Skeletal muscle satellite cell (primary cell): ENCODE results near the gene TRAK2. TPM values are rescaled to one million over a fixed set of nuclear protein-coding genes. Genes with fewer than 3 reads are reported as not detected.

Source experiments
- H3K27me3 ChIP-seq: 2 replicates; pipeline ENCODE4 v1.7.0; 2013; ENCODE audit warnings: low read length; ENCODE audit not compliant: control insufficient read depth, insufficient read depth
- H3K36me3 ChIP-seq: 2 replicates; pipeline ENCODE4 v1.7.0; 2013; ENCODE audit warnings: mild to moderate bottlenecking, control low read depth, low read length; ENCODE audit not compliant: insufficient read depth
- H3K4me1 ChIP-seq: 2 replicates; pipeline ENCODE4 v1.7.0; 2013; ENCODE audit warnings: low read length; ENCODE audit not compliant: control insufficient read depth, insufficient read depth
- H3K4me2 ChIP-seq: 2 replicates; pipeline ENCODE4 v1.7.0; 2013; ENCODE audit warnings: mild to moderate bottlenecking, low read length
- H3K4me3 ChIP-seq: 2 replicates; pipeline ENCODE4 v1.7.0; 2013; ENCODE audit warnings: low read length
- H3K9ac ChIP-seq: 2 replicates; pipeline ENCODE4 v1.7.0; 2013; ENCODE audit warnings: mild to moderate bottlenecking, low read depth, low read length, moderate library complexity
- H3K9me3 ChIP-seq: replicated peaks from 2 replicates; pipeline ENCODE4 v1.7.0; 2013; ENCODE audit warnings: mild to moderate bottlenecking, control low read depth, low read length
- small RNA-seq: library from RNA; depleted of rRNA; stranded (forward); fragments of <200 nt; gene quantifications from one replicate; pipeline ENCODE3, GENCODE V24; 2012

TRAK2 gene

DNA sequence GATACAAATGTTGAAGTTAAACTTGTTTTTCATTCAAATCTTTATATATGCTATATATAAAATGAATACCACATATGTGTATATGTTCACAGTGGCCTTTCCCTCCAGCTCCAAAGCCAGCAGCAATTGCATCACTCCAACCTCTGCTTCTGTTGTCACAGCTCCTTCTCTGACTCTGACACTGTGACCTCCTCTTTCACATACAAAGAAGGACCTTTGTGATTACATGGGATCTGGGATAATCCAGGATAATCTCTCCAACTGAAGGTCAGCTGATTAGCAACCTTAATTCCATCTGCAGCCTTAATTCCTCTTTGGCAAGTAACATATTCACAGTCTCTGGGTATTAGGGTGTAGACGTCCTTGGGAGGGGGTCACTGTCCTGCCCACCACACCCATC is 102.5 kb downstream of the TRAK2 start:
- no peak overlapping the region for H3K4me3 ChIP-seq
- no peaks in the 10 kb centered on the region for H3K4me1 ChIP-seq
- H3K4me2 ChIP-seq = no peak overlapping the region
- no peaks in the 10 kb centered on the region for H3K27me3 ChIP-seq
- H3K36me3 ChIP-seq = peaks cover 14% of the 10 kb centered on the region
- no peak overlapping the region for H3K9ac ChIP-seq
- no peaks in the 10 kb centered on the region for H3K9me3 ChIP-seq

DNA sequence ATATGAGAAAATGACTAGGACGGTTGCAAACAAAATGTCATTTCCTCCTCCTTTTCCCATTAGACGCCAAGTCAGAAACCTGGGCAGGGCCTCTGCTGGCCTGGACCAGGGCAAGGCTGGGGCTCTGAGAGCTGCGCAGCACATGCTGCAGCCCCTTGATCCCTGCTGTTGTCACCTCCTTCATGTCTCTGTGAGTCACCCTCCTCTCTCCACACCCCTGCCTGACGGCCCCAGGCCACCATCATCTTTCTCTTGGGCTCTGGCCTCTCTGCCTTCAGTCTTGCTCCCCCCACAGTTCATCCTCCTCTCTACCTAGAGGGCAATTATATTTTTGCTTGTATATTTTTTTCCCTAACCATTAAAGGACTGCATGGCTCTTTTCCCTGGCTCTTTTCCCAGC is 104.1 kb downstream of the TRAK2 start:
- Histone ChIP-seq H3K27me3 (no peaks in the 10 kb centered on the region), H3K36me3 (peaks cover 24% of the 10 kb centered on the region), H3K4me1 (no peaks in the 10 kb centered on the region), H3K4me3 (no peak overlapping the region), H3K9me3 (no peaks in the 10 kb centered on the region), H3K9ac (no peak overlapping the region), H3K4me2 (no peak overlapping the region)

DNA sequence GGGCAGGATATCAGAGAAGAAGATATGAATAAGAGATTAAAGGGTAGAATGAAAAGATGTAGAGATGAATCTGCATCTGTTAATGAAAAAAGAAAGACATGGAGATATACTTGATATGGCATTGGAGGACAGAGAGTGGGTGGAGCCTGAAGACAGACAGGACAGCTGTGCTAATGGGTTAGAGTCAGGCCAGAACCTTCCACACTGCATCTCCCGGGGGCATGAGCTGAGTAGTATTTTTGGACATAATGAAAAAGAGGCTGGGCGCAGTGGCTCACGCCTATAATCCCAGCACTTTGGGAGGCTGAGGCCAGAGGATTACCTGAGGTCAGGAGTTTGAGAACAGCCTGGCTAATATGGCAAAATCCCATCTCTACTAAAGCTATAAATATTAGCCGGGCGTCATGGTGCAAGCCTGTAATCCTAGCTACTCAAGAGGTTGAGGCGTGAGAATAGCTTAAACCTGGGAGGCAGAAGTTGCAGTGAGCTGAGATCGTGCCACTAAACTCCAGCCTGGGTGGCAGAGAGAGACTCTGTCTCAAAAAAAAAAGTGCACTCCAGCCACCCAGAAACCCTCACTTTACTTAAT is 105.5 kb downstream of the TRAK2 start:
- Histone ChIP-seq H3K27me3 (no peaks in the 10 kb centered on the region), H3K9ac (no peak overlapping the region), H3K9me3 (no peaks in the 10 kb centered on the region), H3K4me1 (no peaks in the 10 kb centered on the region), H3K36me3 (peaks cover 19% of the 10 kb centered on the region), H3K4me3 (no peak overlapping the region), H3K4me2 (no peak overlapping the region)

DNA sequence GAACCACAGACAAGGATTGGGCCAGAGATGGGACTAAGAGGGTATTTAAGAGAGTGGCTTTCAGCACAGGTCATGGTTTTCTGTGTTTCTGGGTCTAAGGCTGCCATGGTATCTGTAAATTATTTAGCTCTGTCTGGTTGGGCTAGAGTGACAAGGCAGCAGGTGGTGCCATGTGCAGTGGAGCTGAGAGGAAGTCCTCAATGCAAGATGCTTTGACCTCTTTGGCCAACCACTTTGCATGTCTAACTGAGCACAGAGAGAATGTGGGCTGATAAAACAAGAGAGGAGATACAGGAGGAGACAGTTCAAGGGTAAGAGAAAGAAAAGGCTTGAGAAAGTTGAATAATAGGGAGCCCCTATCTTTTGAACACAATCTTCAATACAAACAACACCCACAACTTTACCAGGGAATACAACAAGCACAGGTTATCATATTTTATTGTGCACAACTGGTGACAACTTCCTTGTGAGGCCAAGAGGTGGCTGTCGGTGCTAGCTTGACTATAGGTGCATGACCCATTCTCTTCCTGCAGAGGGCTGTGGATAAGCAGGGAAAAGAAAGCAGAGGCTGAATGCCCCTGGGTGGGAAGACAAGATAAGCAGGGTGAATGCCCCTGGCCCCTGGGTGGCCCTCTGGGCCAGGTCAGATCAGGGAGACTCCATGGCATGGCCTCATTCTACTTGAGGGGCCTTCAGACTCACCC is 106.4 kb downstream of the TRAK2 start:
- Histone ChIP-seq H3K9me3 (no peaks in the 10 kb centered on the region), H3K4me2 (no peak overlapping the region), H3K4me1 (no peaks in the 10 kb centered on the region), H3K4me3 (no peak overlapping the region), H3K9ac (no peak overlapping the region), H3K27me3 (no peaks in the 10 kb centered on the region), H3K36me3 (peaks cover 22% of the 10 kb centered on the region)

DNA sequence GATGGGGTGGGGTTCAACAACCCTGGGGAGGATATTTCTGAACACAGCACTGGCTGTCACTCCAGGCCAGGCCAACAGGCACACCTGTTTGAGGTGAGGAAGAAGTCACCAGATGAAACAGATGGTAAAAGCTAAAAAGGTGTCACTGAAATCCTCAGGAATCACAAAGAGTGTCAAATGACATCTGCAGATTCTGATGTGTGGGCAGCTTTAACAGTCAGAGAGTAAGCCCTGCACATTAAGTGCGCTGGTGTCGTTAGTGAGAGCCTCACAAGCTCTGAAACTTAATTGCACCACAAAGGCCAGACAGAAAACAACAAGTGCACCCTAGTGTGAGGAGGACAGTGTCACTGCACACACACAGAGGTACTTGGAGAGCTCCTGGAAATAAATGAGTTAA is 107.7 kb downstream of the TRAK2 start:
- Histone ChIP-seq H3K27me3 (no peaks in the 10 kb centered on the region), H3K4me1 (no peaks in the 10 kb centered on the region), H3K9me3 (no peaks in the 10 kb centered on the region), H3K9ac (no peak overlapping the region), H3K4me3 (no peak overlapping the region), H3K4me2 (no peak overlapping the region), H3K36me3 (peaks cover 22% of the 10 kb centered on the region)

DNA sequence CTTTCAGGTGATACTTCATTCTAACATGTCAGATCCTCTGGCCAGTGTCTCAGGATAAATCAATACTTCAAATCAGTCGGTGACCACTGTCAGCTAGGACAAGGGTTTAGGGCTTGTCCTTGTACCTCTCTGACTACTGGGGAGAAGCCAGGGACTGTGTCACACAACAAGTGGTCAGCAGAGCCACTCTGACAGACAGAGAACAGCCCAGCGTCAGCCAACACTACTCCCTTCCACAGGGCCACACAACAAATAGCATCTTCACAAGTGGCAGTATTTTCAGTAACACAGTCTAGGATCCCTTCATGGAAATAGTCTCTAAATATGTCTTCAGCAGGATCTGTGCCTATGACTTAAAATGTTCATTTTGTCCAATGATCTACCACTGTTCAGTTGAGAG is 108.3 kb downstream of the TRAK2 start:
- H3K9me3 ChIP-seq = no peaks in the 10 kb centered on the region
- no peaks in the 10 kb centered on the region for H3K27me3 ChIP-seq
- H3K4me2 ChIP-seq = no peak overlapping the region
- H3K4me3 ChIP-seq = no peak overlapping the region
- H3K36me3 ChIP-seq = peaks cover 20% of the 10 kb centered on the region
- H3K9ac ChIP-seq = no peak overlapping the region
- no peaks in the 10 kb centered on the region for H3K4me1 ChIP-seq

DNA sequence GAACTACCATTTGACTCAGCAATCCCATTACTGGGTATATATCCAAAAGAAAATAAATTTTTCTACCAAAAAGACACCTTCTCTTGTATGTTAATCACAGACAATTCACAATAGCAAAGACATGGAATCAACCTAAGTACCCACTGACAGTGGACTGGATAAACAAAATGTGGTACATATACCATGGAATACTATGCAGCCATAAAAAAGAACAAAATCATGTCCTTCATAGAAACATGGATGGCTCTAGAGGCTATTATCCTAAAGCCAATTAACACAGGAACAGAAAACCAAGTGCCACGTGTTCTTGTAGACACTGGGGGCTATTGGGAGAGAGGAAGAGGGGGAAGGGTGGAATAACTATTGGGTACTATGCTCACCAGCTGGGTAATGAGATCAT is 121.8 kb downstream of the TRAK2 start:
- H3K9me3 ChIP-seq = no peaks in the 10 kb centered on the region
- H3K9ac ChIP-seq = no peak overlapping the region
- no peaks in the 10 kb centered on the region for H3K27me3 ChIP-seq
- no peaks in the 10 kb centered on the region for H3K36me3 ChIP-seq
- no peak overlapping the region for H3K4me2 ChIP-seq
- H3K4me1 ChIP-seq = no peaks in the 10 kb centered on the region
- no peak overlapping the region for H3K4me3 ChIP-seq

DNA sequence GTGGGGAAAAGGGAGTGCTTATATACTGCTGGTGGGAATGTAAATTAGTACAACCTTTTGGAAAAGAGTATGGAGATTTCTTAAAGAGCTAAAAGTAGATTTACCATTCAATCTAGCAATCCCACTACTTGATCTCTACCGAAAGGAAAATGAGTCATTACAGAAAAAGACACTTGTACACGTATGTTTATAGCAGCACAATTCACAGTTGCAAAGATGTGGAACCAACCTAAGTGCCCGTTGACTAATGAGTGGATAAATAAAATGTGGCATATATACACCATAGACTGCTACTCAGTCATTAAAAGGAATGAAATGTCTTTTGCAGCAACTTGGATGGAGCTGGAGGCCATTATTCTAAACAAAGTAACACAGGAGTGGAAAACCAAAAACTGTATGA is 123.6 kb downstream of the TRAK2 start:
- H3K27me3 ChIP-seq = no peaks in the 10 kb centered on the region
- H3K4me1 ChIP-seq = no peaks in the 10 kb centered on the region
- H3K4me3 ChIP-seq = no peak overlapping the region
- H3K9ac ChIP-seq = no peak overlapping the region
- no peak overlapping the region for H3K4me2 ChIP-seq
- H3K36me3 ChIP-seq = no peaks in the 10 kb centered on the region
- H3K9me3 ChIP-seq = no peaks in the 10 kb centered on the region

Small RNA genes lying within 50 kb of the gene (small RNA-seq; reads per million reads assigned to genes)
- not detected for gene RF00019
